OCI-LY7 (cell line): Measurements from ENCODE around the gene HINFP. TPM values are rescaled to one million over a fixed set of nuclear protein-coding genes. Genes with fewer than 3 reads are reported as not detected.

Experiments
- BruUV-seq: library from RNA; stranded (reverse); fragments of 400-500 nt; replicated peaks from 2 replicates; lab custom pipeline; 2021; lab: Mats Ljungman, UMichigan
- CTCF ChIA-PET: fragments of 300-600 bp; sonication (Branson Sonifier 250); formaldehyde crosslinking; loops from one replicate; lab custom pipeline; 2022; ENCODE audit warnings: antibody characterized with exemption; ENCODE audit not compliant: unreplicated experiment; lab: Charles Lee
- POLR2A ChIA-PET: fragments of 300-600 bp; sonication (Branson Sonifier 250); formaldehyde crosslinking; loops from one replicate; lab custom pipeline; 2022; ENCODE audit warnings: antibody characterized with exemption; lab: Charles Lee
- DNase-seq: peaks from one replicate; pipeline ENCODE4 v3.0.0-alpha.2; 2015; ENCODE audit warnings: low spot score
- H2AFZ ChIP-seq: fragments of 200-600 bp; sonication (generic), shearing (Covaris generic); 2 replicates; pipeline ENCODE4 v1.6.1; 2014; ENCODE audit warnings: mild to moderate bottlenecking, antibody characterized with exemption, low read length, moderate library complexity
- H3K27ac ChIP-seq: fragments of 200-600 bp; sonication (generic); 2 replicates; pipeline ENCODE4 v1.5.1; 2014; ENCODE audit warnings: mixed run types, low read depth, mild to moderate bottlenecking, moderate library complexity, low read length, inconsistent platforms; ENCODE audit not compliant: poor library complexity, severe bottlenecking
- H3K36me3 ChIP-seq: fragments of 200-600 bp; sonication (generic); 2 replicates; pipeline ENCODE4 v1.6.1; 2014; ENCODE audit warnings: mild to moderate bottlenecking, antibody characterized with exemption, low read length, moderate library complexity, mixed read lengths; ENCODE audit not compliant: insufficient read depth
- H3K4me1 ChIP-seq: fragments of 200-600 bp; sonication (generic); 2 replicates; pipeline ENCODE4 v1.5.1; 2014; ENCODE audit warnings: mild to moderate bottlenecking, low read length; ENCODE audit not compliant: insufficient read depth, poor library complexity, severe bottlenecking
- H3K4me2 ChIP-seq: fragments of 200-600 bp; sonication (generic); 2 replicates; pipeline ENCODE4 v1.6.1; 2014; ENCODE audit warnings: mild to moderate bottlenecking, low read length
- H3K4me3 ChIP-seq: fragments of 200-600 bp; sonication (generic); 2 replicates; pipeline ENCODE4 v1.5.1; 2014; ENCODE audit warnings: mild to moderate bottlenecking, low read depth, low read length; ENCODE audit not compliant: poor library complexity, severe bottlenecking
- H3K79me2 ChIP-seq: fragments of 200-600 bp; sonication (generic); 2 replicates; pipeline ENCODE4 v1.6.1; 2016; ENCODE audit warnings: low read depth, mild to moderate bottlenecking, low read length, moderate library complexity, mixed read lengths; ENCODE audit not compliant: insufficient read depth
- H3K9me2 ChIP-seq: fragments of 200-600 bp; sonication (generic); 2 replicates; pipeline ENCODE4 v1.6.1; 2016; ENCODE audit warnings: mild to moderate bottlenecking, low read length, mixed read lengths; ENCODE audit not compliant: insufficient read depth
- H3K9me3 ChIP-seq: fragments of 200-600 bp; sonication (generic); 2 replicates; pipeline ENCODE4 v1.6.1; 2014; ENCODE audit warnings: mild to moderate bottlenecking, mixed run types, low read length, mixed read lengths
- H4K20me1 ChIP-seq: fragments of 200-600 bp; sonication (generic); 2 replicates; pipeline ENCODE4 v1.6.1; 2014; ENCODE audit warnings: mild to moderate bottlenecking, antibody characterized with exemption, low read length, moderate library complexity, mixed read lengths; ENCODE audit not compliant: insufficient read depth
- CTCF ChIP-seq: fragments of 200-600 bp; sonication (generic); conservative IDR thresholded peaks from 2 replicates; pipeline ENCODE4 v1.5.1; 2014; ENCODE audit warnings: mild to moderate bottlenecking, antibody characterized with exemption, low read length, moderate library complexity, mixed read lengths
- EZH2phosphoT487 ChIP-seq: fragments of 200-600 bp; sonication (generic); IDR thresholded peaks from 2 replicates; pipeline ENCODE4 v1.6.1; 2018; ENCODE audit warnings: low read depth, borderline replicate concordance, mild to moderate bottlenecking, mixed run types, antibody characterized with exemption, low read length, moderate library complexity, mixed read lengths
- intact Hi-C: fragments of 100-400 bp; cut with micrococcal nuclease; formaldehyde crosslinking; loops from one replicate; pipeline ENCODE4 v1.10.0; 2022; ENCODE audit not compliant: unreplicated experiment
- total RNA-seq, 2 experiments: library from RNA; depleted of rRNA in 1 of 2; stranded (reverse); fragments of >200 nt in 1 of 2; shearing (Covaris generic) in 1 of 2; gene quantifications; 2 replicates each; pipeline ENCODE4 v1.2.3, GENCODE V29; 2014 to 2022

The HINFP gene
- total RNA-seq, 2 experiments from 2014 or later: 27.7 to 29.6 TPM

- ChIA-PET POLR2A (interaction anchor here (0.7 to 1.1 kb wide), 3 partner anchors 8 to 122 kb away, joined by 4 to 11 read pairs (median 7); no protein-coding TSS in a partner anchor), CTCF (interaction anchor here (0.5 kb wide), 1 partner anchor 26 kb away, joined by 3 read pairs; no protein-coding TSS in a partner anchor)
- Histone ChIP-seq H2AFZ (no peak overlapping the region), H3K9me3 (no peaks in the 10 kb centered on the region), H3K4me1 (peaks cover 17% of the 10 kb centered on the region), H3K36me3 (peaks cover 22% of the 10 kb centered on the region; the same call in 1 of the 2 replicates), H3K9me2 (no peaks in the 10 kb centered on the region), H3K4me2 (peak overlapping the region; percentile 52), H3K27ac (peak overlapping the region; percentile 32), H3K79me2 (peaks cover 8% of the 10 kb centered on the region; the same call in 1 of the 2 replicates), H3K4me3 (peak overlapping the region; percentile 7), H4K20me1 (no peaks in the 10 kb centered on the region)
- no TSS peak for BruUV-seq
- intact Hi-C loops: no loop called here
- TF ChIP-seq EZH2phosphoT487: no peak
- no peak for TF ChIP-seq CTCF
- peak; percentile 53 for DNase-seq
These were observed 5.4 kb downstream of the HINFP start for GRCh38 chr11:119126675-119127268.

GRCh38 chr11:119130662-119131061 lies 9.3 kb downstream of the HINFP start:
- Histone ChIP-seq H4K20me1 (no peaks in the 10 kb centered on the region), H3K9me2 (no peaks in the 10 kb centered on the region), H3K79me2 (no peaks in the 10 kb centered on the region), H2AFZ (no peak overlapping the region), H3K4me1 (peaks cover 11% of the 10 kb centered on the region), H3K36me3 (peaks cover 37% of the 10 kb centered on the region), H3K9me3 (no peaks in the 10 kb centered on the region), H3K27ac (no peak overlapping the region), H3K4me3 (no peak overlapping the region), H3K4me2 (no peak overlapping the region)
- TF ChIP-seq CTCF (no peak), EZH2phosphoT487 (no peak)
- intact Hi-C loops: no loop called here
- ChIA-PET POLR2A (interaction anchor here (0.6 kb wide), 1 partner anchor 9 kb away, joined by 3 read pairs; the partner anchor contains the start of gene HINFP), CTCF (no interaction called here)
- DNase-seq: no peak
- no TSS peak for BruUV-seq
